H1 (cell line): Measurements from ENCODE around the gene UGT1A3. TPM values are rescaled to one million over a fixed set of nuclear protein-coding genes. Genes with fewer than 3 reads are reported as not detected.

Experiments
- E2F6 ChIP-seq: IDR thresholded peaks from 2 replicates; pipeline ENCODE4 v1.6.1; 2012; ENCODE audit warnings: inconsistent platforms
- KDM1A ChIP-seq: fragments of 200-600, 300-600 bp; sonication (generic); IDR thresholded peaks from 2 replicates; pipeline ENCODE4 v1.7.1; 2016; ENCODE audit warnings: mild to moderate bottlenecking, low read length, borderline replicate concordance
- MAX ChIP-seq: IDR thresholded peaks from 2 replicates; pipeline ENCODE4 v1.6.1; 2012; ENCODE audit warnings: inconsistent platforms
- NRF1 ChIP-seq: IDR thresholded peaks from 2 replicates; pipeline ENCODE4 v1.6.1; 2011; ENCODE audit warnings: mild to moderate bottlenecking, low read depth, low read length, improper control_type of control experiment
- RNF2 ChIP-seq: fragments of 200-900, 300-1000 bp; sonication (generic); IDR thresholded peaks from 2 replicates; pipeline ENCODE4 v1.7.1; 2016; ENCODE audit warnings: borderline replicate concordance, low read depth, mild to moderate bottlenecking, antibody characterized with exemption, low read length; ENCODE audit not compliant: poor library complexity, severe bottlenecking; ENCODE audit errors: missing control alignments
- SAP30 ChIP-seq: fragments of 300-600 bp; sonication (generic); IDR thresholded peaks from 2 replicates; pipeline ENCODE4 v1.7.1; 2012; ENCODE audit warnings: low read length, moderate library complexity, mild to moderate bottlenecking, inconsistent platforms; ENCODE audit not compliant: insufficient read depth, insufficient replicate concordance
- SIX5 ChIP-seq: IDR thresholded peaks from 2 replicates; pipeline ENCODE4 v1.6.1; 2011; ENCODE audit warnings: mild to moderate bottlenecking, low read depth, low read length
- polyA plus RNA-seq, 7 experiments: library from polyadenylated mRNA; depleted of rRNA in 3 of 7; stranded (reverse) in 5 of 7; unstranded in 2 of 7; fragments of >200 nt in 5 of 7; fragments of 200-250 nt in 2 of 7; gene quantifications; 1 replicate in 5 of 7; 2 replicates in 1 of 7; 4 replicates in 1 of 7; pipeline versions ENCODE4 v1.2.1 to v1.2.3, GENCODE V29; 2011 to 2013; ENCODE audit warnings: missing spikeins in 2 of 7, mixed read lengths in 2 of 7
- total RNA-seq: library from RNA; stranded (reverse); fragmentation: NEBNext Ultra II Directional; extraction: Animal tissue kit (Norgen Biotek cat#: 25700); gene quantifications from 2 replicates; pipeline ENCODE4 v1.2.1, GENCODE V29; 2021

Gene UGT1A3
- total and polyA plus RNA-seq, 2 of the 8 experiments (the other 6 are each of a cell fraction or from before 2014, with no cell fraction given), result not detected

- no peak for TF ChIP-seq SAP30
- no peak for TF ChIP-seq RNF2
- TF ChIP-seq KDM1A, result no peak
- no peak for TF ChIP-seq MAX
- no peak for TF ChIP-seq SIX5
- TF ChIP-seq E2F6, result no peak
- no peak for TF ChIP-seq NRF1
These were observed 49.6 kb upstream of the UGT1A3 start (continued) for GRCh38 chr2:233679196-233679595.
